Vagina (tissue), 2 donors: ENCODE results near the gene LRRC26. TPM values are rescaled to one million over a fixed set of nuclear protein-coding genes. Genes with fewer than 3 reads are reported as not detected.
"Not testable (repeated sequence)": the region's sequence is repeated elsewhere in the genome, so short reads cannot be mapped to it uniquely, and the experiment has no call there.

Source experiments
- DNase-seq, 2 donors: peaks; one replicate each; pipeline ENCODE4 v3.0.0-alpha.2; 2017; ENCODE audit errors: extremely low spot score in 2 of 2
- H3K27ac ChIP-seq: fragments of 200-600 bp; sonication (generic); one replicate; pipeline ENCODE4 v1.5.1; 2019
- H3K27me3 ChIP-seq: fragments of 200-600 bp; sonication (generic); one replicate; pipeline ENCODE4 v1.5.1; 2019
- H3K36me3 ChIP-seq, 2 donors: fragments of 200-600 bp; sonication (generic); one replicate each; pipeline ENCODE4 v1.5.1; 2017 to 2019
- H3K4me1 ChIP-seq: fragments of 200-600 bp; sonication (generic); one replicate; pipeline ENCODE4 v1.5.1; 2019
- H3K4me3 ChIP-seq, 2 donors: fragments of 200-600 bp; sonication (generic); 1 replicate in 1 of 2; 2 replicates in 1 of 2; pipeline ENCODE4 v1.5.1; 2016 to 2019
- H3K9me3 ChIP-seq: fragments of 200-600 bp; sonication (generic); one replicate; pipeline ENCODE4 v1.5.1; 2019
- CTCF ChIP-seq, 3 experiments: fragments of 450-650 bp in 2 of 3; fragments of 200-600 bp in 1 of 3; sonication (generic) in 1 of 3; IDR thresholded peaks; one replicate each; pipeline ENCODE4 v1.5.1; 2017 to 2019; ENCODE audit warnings: antibody characterized with exemption in 3 of 3, mild to moderate bottlenecking in 2 of 3, moderate library complexity in 2 of 3
- POLR2A ChIP-seq, 2 donors: fragments of 450-650 bp; IDR thresholded peaks; one replicate each; pipeline ENCODE4 v1.6.1; 2017; ENCODE audit warnings: antibody characterized with exemption in 2 of 2, mild to moderate bottlenecking in 2 of 2, moderate library complexity in 2 of 2
- POLR2AphosphoS5 ChIP-seq, 2 donors: sonication (generic); formaldehyde crosslinking; IDR thresholded peaks; one replicate each; pipeline ENCODE4 v1.9.0; 2017; ENCODE audit warnings: antibody characterized with exemption in 2 of 2, mild to moderate bottlenecking in 2 of 2, low read depth in 1 of 2; ENCODE audit not compliant: insufficient read depth in 1 of 2
- intact Hi-C: fragments of 100-400 bp; cut with DNase I; formaldehyde crosslinking; loops from one replicate; pipeline ENCODE4 v1.15.1; 2023
- total RNA-seq: library from RNA; depleted of rRNA; stranded (reverse); fragments of >200 nt; gene quantifications from one replicate; pipeline ENCODE4 v1.2.3, GENCODE V29; 2016

LRRC26 gene
- total RNA-seq, 1 donor from 2014 or later: not detected

GRCh38 chr9:137138722-137139467 lies 31.0 kb downstream of the LRRC26 start, which contains the start of gene GRIN1:
GRIN1 (plus strand) TSS chr9:137139154; CDS start chr9:137139487, 333 bp downstream.
- H3K4me3 ChIP-seq: no peak within 1 kb of the TSS
- no peaks in the 10 kb centered on the region for H3K27me3 ChIP-seq

GRCh38 chr9:137138058-137138721 lies 31.7 kb downstream of the LRRC26 start:
- intact Hi-C loops: no loop called here
- H3K9me3 ChIP-seq: no peaks in the 10 kb centered on the region
- TF ChIP-seq POLR2A (IDR thresholded peaks at IDR 0.05): no peak
- no peak for TF ChIP-seq CTCF (IDR thresholded peaks at IDR 0.05)
- no peak for TF ChIP-seq POLR2AphosphoS5 (IDR thresholded peaks at IDR 0.05; ENCODE audit: insufficient read depth in 1 of 2, low read depth in 1 of 2)
- no peak overlapping the region for H3K4me3 ChIP-seq
- no peak overlapping the region for H3K27ac ChIP-seq
- no peak for DNase-seq
- no peaks in the 10 kb centered on the region for H3K36me3 ChIP-seq
- peaks cover 11% of the 10 kb centered on the region for H3K4me1 ChIP-seq
- H3K27me3 ChIP-seq: no peaks in the 10 kb centered on the region

More at GRCh38 chr9:137138722-137139467, 31.0 kb downstream of the LRRC26 start, which contains the start of gene GRIN1:
- DNase-seq: no peak
- Histone ChIP-seq H3K4me1 (peaks cover 11% of the 10 kb centered on the region), H3K9me3 (no peaks in the 10 kb centered on the region), H3K36me3 (no peaks in the 10 kb centered on the region), H3K27ac (no peak within 1 kb of the TSS)
- TF ChIP-seq CTCF (IDR thresholded peaks at IDR 0.05) (no peak), POLR2A (IDR thresholded peaks at IDR 0.05) (no peak), POLR2AphosphoS5 (IDR thresholded peaks at IDR 0.05; ENCODE audit: insufficient read depth in 1 of 2, low read depth in 1 of 2) (no peak)
- intact Hi-C loops: no loop called here

- no peak for DNase-seq
- TF ChIP-seq POLR2AphosphoS5 (IDR thresholded peaks at IDR 0.05; ENCODE audit: insufficient read depth in 1 of 2, low read depth in 1 of 2) (no peak), CTCF (IDR thresholded peaks at IDR 0.05) (no peak), POLR2A (IDR thresholded peaks at IDR 0.05) (no peak)
- intact Hi-C loops: no loop called here
- Histone ChIP-seq H3K9me3 (no peaks in the 10 kb centered on the region), H3K36me3 (no peaks in the 10 kb centered on the region), H3K27me3 (no peaks in the 10 kb centered on the region), H3K4me1 (peaks cover 11% of the 10 kb centered on the region), H3K4me3 (no peak overlapping the region), H3K27ac (no peak overlapping the region)
Observed at GRCh38 chr9:137136881-137137607, 32.8 kb downstream of the LRRC26 start.

GRCh38 chr9:137136261-137136880 lies 33.5 kb downstream of the LRRC26 start:
- Histone ChIP-seq H3K4me1 (peaks cover 11% of the 10 kb centered on the region), H3K27me3 (no peaks in the 10 kb centered on the region), H3K9me3 (no peaks in the 10 kb centered on the region), H3K4me3 (no peak overlapping the region), H3K27ac (no peak overlapping the region), H3K36me3 (no peaks in the 10 kb centered on the region)
- intact Hi-C loops: no loop called here
- DNase-seq: no peak
- TF ChIP-seq CTCF (IDR thresholded peaks at IDR 0.05) (no peak), POLR2AphosphoS5 (IDR thresholded peaks at IDR 0.05; ENCODE audit: insufficient read depth in 1 of 2, low read depth in 1 of 2) (no peak), POLR2A (IDR thresholded peaks at IDR 0.05) (no peak)

GRCh38 chr9:137135154-137135553 lies 34.7 kb downstream of the LRRC26 start:
- H3K4me1 ChIP-seq: peaks cover 16% of the 10 kb centered on the region
- H3K4me3 ChIP-seq, DNase-seq, H3K27me3 ChIP-seq, H3K9me3 ChIP-seq, H3K27ac ChIP-seq, intact Hi-C loops, H3K36me3 ChIP-seq: not testable (repeated sequence)
